ENCODE data around the gene SEC31A. TPM values are rescaled to one million over a fixed set of nuclear protein-coding genes. Genes with fewer than 3 reads are reported as not detected.

The SEC31A gene
- polyA plus RNA-seq, 1 of the 3 experiments (the other 2 are of a cell fraction) = 147 TPM

DNA sequence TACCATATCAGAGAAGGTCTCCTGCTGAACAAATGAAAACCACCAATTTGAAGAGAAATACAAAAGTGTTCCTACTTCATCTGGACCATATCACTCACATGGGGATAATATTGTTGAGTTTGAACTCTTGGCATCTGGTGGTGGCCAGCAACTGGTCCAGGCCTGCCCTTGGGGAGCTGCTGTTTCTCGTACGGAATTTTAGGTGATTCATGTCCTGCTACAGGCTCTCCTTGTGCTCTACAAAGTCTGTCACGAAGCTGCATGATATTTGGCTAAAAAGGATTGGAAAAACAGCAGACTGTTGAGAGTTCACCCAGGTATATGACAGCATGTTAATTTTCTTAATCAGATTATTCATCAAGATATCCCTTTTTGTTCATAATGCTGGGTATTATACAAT is 42.2 kb downstream of the SEC31A start:
- Histone ChIP-seq H3K4me1 (ENCODE audit: control insufficient read depth in 1 of 2, insufficient read depth in 2 of 2, low read depth in 1 of 2, low read length in 1 of 2) (no peaks in the 10 kb centered on the region), H3K36me3 (replicated peaks in 1 of 2; ENCODE audit: control insufficient read depth in 1 of 2, insufficient read depth in 2 of 2, low read length in 1 of 2) (peaks cover 81 to 89% of the 10 kb centered on the region in 2 experiments), H3K9me2 (no peaks in the 10 kb centered on the region), H3K4me3 (ENCODE audit: low read depth in 2 of 2, low read length in 1 of 2) (no peak overlapping the region), H4K20me1 (ENCODE audit: insufficient read depth) (peaks cover 16% of the 10 kb centered on the region; the same call in 1 of the 2 replicates), H3K27me3 (ENCODE audit: insufficient read depth) (no peaks in the 10 kb centered on the region), H3K27ac (ENCODE audit: low read depth in 2 of 2, low read length in 1 of 2) (no peak overlapping the region), H3K9ac (no peak overlapping the region), H3K9me3 (no peaks in the 10 kb centered on the region), H3K4me2 (no peak overlapping the region), H2AFZ (ENCODE audit: low read depth) (no peak overlapping the region), H3F3A (replicated peaks; ENCODE audit: insufficient read depth) (peaks cover 27% of the 10 kb centered on the region), H3K79me2 (ENCODE audit: insufficient read depth) (peaks cover 68% of the 10 kb centered on the region)
- TF ChIP-seq FOXM1 (IDR thresholded peaks at IDR 0.05; ENCODE audit: low read depth) = no peak
- no peak for TF ChIP-seq USF1 (IDR thresholded peaks at IDR 0.05; ENCODE audit: borderline replicate concordance, low read depth)
- no peak for TF ChIP-seq TEAD4 (IDR thresholded peaks at IDR 0.05; ENCODE audit: borderline replicate concordance, insufficient read depth)
- TF ChIP-seq FOSL2 (IDR thresholded peaks at IDR 0.05; ENCODE audit: borderline replicate concordance, low read depth) = no peak
- no peak for TF ChIP-seq FOXJ3 (CRISPR knock-in tag; IDR thresholded peaks at IDR 0.05)
- no peak for TF ChIP-seq ZBTB33 (IDR thresholded peaks at IDR 0.05; ENCODE audit: borderline replicate concordance, low read depth)
- TF ChIP-seq RFX5 (IDR thresholded peaks at IDR 0.05; ENCODE audit: low read length) = no peak
- no peak for TF ChIP-seq MEF2A (IDR thresholded peaks at IDR 0.05; ENCODE audit: borderline replicate concordance, low read depth)
- TF ChIP-seq JUND (IDR thresholded peaks at IDR 0.05) = no peak
- no peak for TF ChIP-seq GABPA (IDR thresholded peaks at IDR 0.05; ENCODE audit: low read depth)
- no peak for TF ChIP-seq NRF1 (IDR thresholded peaks at IDR 0.05; ENCODE audit: low read depth, low read length)
- TF ChIP-seq, protein P1, sequence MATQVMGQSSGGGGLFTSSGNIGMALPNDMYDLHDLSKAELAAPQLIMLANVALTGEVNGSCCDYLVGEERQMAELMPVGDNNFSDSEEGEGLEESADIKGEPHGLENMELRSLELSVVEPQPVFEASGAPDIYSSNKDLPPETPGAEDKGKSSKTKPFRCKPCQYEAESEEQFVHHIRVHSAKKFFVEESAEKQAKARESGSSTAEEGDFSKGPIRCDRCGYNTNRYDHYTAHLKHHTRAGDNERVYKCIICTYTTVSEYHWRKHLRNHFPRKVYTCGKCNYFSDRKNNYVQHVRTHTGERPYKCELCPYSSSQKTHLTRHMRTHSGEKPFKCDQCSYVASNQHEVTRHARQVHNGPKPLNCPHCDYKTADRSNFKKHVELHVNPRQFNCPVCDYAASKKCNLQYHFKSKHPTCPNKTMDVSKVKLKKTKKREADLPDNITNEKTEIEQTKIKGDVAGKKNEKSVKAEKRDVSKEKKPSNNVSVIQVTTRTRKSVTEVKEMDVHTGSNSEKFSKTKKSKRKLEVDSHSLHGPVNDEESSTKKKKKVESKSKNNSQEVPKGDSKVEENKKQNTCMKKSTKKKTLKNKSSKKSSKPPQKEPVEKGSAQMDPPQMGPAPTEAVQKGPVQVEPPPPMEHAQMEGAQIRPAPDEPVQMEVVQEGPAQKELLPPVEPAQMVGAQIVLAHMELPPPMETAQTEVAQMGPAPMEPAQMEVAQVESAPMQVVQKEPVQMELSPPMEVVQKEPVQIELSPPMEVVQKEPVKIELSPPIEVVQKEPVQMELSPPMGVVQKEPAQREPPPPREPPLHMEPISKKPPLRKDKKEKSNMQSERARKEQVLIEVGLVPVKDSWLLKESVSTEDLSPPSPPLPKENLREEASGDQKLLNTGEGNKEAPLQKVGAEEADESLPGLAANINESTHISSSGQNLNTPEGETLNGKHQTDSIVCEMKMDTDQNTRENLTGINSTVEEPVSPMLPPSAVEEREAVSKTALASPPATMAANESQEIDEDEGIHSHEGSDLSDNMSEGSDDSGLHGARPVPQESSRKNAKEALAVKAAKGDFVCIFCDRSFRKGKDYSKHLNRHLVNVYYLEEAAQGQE (IDR thresholded peaks at IDR 0.05; ENCODE audit: low read depth, low read length) = no peak
- no peak for TF ChIP-seq GATA2 (CRISPR knock-in tag; IDR thresholded peaks at IDR 0.05)
- TF ChIP-seq PBX3 (IDR thresholded peaks at IDR 0.05) = no peak
- TF ChIP-seq SMC3 (IDR thresholded peaks at IDR 0.05; ENCODE audit: low read depth, low read length) = no peak
- no peak for TF ChIP-seq IRF3 (IDR thresholded peaks at IDR 0.05; ENCODE audit: low read depth, low read length)
- no peak for TF ChIP-seq YY1 (IDR thresholded peaks at IDR 0.05; ENCODE audit: low read depth)
- CTCF ChIA-PET = no interaction called here
- DNase-seq = no peak
- 100% methylated on average over 2 of the region's 3 CpGs for WGBS (ENCODE audit: low lambda C conversion rate)
- POLR2A ChIA-PET = no interaction called here

Measured in SK-N-SH (cell line).